ENCODE measurements around the gene SLC22A3.

The SLC22A3 gene

GRCh38 chr6:160374836-160375560, 26.8 kb downstream of the SLC22A3 start:
- DNase-seq (ENCODE audit: low read depth), result no peak
- TF ChIP-seq, protein P1, sequence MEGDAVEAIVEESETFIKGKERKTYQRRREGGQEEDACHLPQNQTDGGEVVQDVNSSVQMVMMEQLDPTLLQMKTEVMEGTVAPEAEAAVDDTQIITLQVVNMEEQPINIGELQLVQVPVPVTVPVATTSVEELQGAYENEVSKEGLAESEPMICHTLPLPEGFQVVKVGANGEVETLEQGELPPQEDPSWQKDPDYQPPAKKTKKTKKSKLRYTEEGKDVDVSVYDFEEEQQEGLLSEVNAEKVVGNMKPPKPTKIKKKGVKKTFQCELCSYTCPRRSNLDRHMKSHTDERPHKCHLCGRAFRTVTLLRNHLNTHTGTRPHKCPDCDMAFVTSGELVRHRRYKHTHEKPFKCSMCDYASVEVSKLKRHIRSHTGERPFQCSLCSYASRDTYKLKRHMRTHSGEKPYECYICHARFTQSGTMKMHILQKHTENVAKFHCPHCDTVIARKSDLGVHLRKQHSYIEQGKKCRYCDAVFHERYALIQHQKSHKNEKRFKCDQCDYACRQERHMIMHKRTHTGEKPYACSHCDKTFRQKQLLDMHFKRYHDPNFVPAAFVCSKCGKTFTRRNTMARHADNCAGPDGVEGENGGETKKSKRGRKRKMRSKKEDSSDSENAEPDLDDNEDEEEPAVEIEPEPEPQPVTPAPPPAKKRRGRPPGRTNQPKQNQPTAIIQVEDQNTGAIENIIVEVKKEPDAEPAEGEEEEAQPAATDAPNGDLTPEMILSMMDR (conservative IDR thresholded peaks at IDR 0.05; ENCODE audit: low read depth, low read length), result no peak
- H3K4me3 ChIP-seq (ENCODE audit: low read length), result no peak overlapping the region

DNA sequence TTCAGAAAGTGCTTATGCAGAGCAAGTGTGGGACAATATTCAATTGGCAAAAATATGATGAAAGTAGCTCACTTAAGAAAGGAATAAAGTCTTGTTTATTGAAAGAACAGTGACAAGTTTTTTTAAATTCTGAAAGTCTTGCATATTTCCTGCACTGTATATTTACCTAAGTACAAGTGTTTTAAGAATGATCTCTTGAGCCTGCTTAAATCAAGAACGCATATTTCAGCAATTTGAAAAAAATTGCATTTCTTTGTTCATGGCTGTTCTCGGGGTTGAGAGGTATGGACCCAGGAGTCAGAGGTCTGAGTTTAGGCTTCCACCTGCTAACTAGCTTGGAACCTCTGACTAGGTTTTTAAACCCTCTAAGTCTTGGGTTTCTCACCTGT, 27.4 kb downstream of the SLC22A3 start:
- TF ChIP-seq, protein P1 (conservative IDR thresholded peaks at IDR 0.05; ENCODE audit: low read depth, low read length), result no peak
- H3K4me3 ChIP-seq (ENCODE audit: low read length), result no peak overlapping the region
- DNase-seq (ENCODE audit: low read depth), result no peak

DNA sequence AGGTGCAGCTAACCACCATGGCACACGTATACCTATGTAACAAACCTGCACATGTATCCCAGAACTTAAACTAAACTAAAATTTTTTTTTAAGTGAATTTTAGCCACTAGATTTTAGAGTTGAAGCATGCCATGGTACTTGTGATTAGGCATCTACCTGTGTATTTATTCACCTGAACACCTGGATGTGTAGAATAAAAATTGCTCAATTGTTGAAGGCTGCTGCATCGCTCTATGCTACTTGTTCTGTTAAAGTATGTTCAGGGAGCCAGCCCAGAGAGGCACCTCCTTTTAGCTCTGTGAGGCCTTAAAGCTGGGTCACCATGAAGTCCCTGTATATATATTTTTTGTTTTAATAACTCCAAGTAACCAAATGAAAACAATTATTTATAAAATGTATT, 28.3 kb downstream of the SLC22A3 start:
- DNase-seq (ENCODE audit: low read depth), result no peak
- TF ChIP-seq, protein P1 (conservative IDR thresholded peaks at IDR 0.05; ENCODE audit: low read depth, low read length), result no peak

DNA sequence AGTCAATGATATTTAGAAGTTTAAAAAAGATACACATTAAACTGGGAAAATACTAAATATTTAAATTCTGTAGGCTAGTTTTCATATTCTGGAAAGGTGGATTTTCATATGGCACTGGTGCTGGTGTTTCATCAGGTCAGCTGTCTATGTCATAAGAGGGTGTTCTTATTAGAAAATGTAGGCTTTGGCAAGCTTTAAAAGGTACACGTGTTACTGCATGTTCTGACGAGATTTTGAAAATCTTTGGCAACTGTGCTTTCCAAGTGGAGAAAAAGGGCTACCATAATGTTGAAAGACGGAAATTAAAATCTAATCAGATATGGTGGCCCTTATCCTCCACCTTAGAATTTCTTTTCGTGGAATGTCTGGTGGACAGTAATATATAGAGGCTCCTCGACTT, 30.0 kb downstream of the SLC22A3 start:
- DNase-seq (ENCODE audit: low read depth), result no peak
- TF ChIP-seq, protein P1 (conservative IDR thresholded peaks at IDR 0.05; ENCODE audit: low read depth, low read length), result no peak
- H3K4me3 ChIP-seq (ENCODE audit: low read length), result no peak overlapping the region

More for the DNA sequence above, 28.3 kb downstream of the SLC22A3 start:
- H3K4me3 ChIP-seq (ENCODE audit: low read length), result no peak overlapping the region

DNA sequence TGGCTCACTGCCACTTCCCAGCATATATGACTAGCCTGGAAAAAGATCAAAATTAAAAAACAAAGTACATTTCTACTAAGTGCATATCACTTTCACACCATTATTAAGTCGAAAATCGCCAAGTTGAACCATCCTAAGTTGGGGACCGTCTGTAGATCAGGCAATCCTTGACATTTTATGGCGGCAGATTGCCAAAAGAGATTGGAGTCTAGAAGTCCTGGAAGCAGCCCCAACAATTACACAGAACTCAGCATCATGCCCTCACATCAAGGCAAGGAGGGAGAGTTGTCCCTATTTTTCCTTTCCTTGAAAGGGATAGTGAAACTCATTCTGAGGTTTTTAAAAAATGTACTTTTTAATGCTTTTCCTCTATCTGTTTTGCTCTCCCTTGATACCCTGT, 30.7 kb downstream of the SLC22A3 start:
- DNase-seq (ENCODE audit: low read depth), result no peak
- H3K4me3 ChIP-seq (ENCODE audit: low read length), result no peak overlapping the region
- TF ChIP-seq, protein P1 (conservative IDR thresholded peaks at IDR 0.05; ENCODE audit: low read depth, low read length), result no peak

DNA sequence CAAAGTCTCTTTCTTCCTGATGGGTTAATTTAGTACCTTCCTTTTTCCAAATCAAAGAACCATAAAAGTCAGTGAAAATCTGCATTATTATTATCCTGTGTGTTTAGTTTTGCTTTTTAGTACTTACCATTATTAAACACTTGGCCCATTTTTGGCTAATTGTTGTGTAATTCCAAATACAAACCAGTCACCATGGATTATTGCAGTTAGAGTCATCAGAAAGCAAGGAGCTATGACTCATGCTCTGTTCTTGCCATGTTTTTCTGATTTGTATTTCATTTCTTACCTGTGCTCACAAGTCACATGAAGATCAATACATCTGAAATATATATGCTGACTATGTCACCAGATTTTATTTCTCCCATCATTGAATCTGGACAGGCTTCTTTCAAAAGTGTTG, 31.3 kb downstream of the SLC22A3 start:
- no peak overlapping the region for H3K4me3 ChIP-seq (ENCODE audit: low read length)
- TF ChIP-seq, protein P1 (conservative IDR thresholded peaks at IDR 0.05; ENCODE audit: low read depth, low read length), result no peak
- DNase-seq (ENCODE audit: low read depth), result no peak

- DNase-seq (ENCODE audit: low read depth), result no peak
- no peak overlapping the region for H3K4me3 ChIP-seq (ENCODE audit: low read length)
- TF ChIP-seq, protein P1 (conservative IDR thresholded peaks at IDR 0.05; ENCODE audit: low read depth, low read length), result no peak
Measured at GRCh38 chr6:160382946-160383345, 34.8 kb downstream of the SLC22A3 start.

Measured in retinal pigment epithelial cell (primary cell).